ENCODE measurements around the gene C5orf52.
"Not testable (repeated sequence)": the region's sequence is repeated elsewhere in the genome, so short reads cannot be mapped to it uniquely, and the experiment has no call there.

C5orf52 gene

DNA sequence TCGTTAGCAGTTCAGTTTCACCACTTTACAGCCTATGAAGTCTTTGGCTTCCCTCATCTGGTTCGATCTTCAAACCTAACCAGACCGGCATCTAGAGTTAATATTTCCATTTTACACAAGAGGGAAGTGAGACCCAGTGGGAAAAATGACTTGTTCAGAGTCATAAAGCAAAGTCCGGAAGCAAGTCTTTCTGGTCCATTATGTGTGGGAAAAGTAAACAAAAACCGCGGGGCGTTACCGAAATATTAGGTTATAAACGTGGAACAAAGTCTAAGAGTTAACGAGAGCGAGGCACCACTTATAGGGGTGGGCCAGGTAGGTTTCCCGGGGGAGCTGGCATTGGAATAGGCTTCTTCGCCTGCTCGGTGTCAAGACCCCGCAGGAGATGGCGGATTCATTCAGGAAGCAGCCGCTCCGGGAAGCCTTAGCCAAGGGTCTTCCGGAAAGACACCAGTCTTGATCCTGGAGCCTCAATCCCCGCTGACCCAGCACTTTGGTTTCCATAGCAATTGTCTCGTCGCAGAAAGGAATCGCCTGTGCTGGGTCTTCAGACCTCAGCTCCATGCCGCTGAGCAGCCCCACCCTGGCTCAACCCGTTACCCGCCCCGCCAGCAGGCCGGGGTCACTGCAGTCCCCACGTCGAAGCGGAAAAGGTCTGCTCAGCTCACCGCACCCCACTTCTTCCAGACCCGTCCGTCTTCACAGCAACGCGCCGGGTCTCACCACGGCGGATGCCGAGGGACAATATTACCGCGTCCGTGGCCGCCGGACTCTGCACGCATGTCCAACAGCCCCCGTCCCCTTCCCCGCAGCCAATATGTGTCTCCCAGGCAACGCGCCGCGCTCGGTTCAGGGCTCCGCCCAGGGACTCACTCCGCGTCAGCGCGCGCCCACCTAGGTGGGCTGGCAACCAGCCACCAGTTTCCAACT, at the start of gene C5orf52:
TSS of gene C5orf52 (plus strand) at position 872 of the 930 bp plus-strand sequence. CDS start 82 bp downstream, outside the sequence.
- DNase-seq: no peak

DNA sequence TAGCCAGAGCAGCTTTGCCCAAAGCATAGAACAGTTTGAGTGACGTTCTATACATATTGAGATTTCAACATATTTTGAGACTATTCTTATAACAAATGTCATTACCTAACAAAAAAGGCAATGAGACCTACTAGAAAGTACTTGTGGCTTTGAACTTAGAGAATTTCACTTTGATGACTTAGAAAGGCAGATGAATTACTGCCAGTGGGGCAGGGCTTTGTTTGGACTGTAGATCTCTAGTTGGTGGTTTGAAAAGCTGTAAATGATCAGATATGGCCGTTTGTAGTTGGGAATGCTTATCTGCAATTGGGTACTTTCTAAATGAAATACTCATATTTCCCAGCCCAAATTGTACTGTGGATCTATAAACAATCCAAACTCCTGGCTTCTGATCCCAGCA, 47.2 kb upstream of the C5orf52 start:
- no peak for DNase-seq

DNA sequence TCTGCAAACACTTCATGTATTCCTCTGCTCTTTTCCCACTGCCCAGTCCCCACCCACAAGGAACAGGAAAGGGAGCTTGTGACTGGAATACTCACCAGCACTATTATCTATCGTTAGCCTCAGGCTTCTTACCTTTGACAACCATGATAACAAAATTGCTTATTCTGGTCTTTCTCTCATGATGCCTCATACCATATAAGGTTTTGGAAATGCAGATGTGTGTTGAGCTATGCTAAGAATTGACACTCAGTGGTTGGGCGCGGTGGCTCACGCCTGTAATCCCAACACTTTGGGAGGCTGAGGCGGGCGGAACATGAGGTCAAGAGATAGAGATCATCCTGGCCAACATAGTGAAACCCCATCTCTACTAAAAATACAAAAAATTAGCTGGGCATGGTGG, 44.5 kb upstream of the C5orf52 start:
- DNase-seq: no peak

DNA sequence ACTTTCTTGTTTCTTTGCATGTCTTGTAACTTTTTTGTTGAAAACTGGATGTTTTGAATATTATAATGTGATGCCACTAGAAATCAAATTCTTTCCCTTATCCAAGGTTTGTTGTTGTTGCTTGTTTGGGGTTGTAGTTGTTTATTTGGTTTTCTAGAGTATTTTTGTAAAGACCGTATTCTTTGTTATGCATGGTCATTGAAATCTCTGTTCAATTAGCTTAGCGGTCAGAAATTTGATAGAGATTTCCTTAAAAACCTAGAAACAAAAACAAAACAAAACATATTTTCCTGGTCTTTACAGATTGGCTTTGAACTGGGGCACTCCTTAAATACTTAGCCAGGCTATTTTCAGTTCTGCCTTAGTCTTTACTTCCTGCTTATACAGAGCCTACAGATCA, 41.0 kb upstream of the C5orf52 start:
- DNase-seq: no peak

DNA sequence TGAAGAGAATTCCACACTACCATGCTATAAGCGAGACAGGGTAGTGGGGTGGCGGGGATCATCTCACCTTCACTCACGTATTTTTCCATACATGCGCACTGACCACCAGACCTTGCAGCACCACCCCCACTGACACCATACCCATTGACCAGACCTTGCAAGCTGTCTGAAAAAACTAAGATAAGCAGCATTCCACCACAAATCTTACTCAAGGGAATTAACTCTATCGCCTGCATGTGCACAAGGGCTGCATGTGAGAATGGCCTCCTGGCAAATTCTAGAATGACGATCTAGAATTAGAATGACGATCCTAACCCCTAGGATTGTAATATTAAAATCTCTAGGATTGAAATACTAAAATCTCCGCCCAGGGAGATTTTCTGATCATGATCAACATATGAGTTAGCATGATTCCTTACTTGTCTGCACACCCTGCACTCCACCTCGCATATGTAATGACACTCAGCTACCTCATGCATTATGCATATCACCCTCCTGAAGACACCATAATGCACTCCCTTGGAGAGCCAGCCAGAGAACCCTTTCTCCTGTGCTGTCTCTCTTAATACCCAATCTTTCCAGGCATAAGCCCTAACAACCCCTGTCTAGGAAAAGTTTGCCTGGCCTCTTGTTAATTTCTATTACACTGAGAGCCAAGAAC, 30.8 kb upstream of the C5orf52 start:
- no peak for DNase-seq

DNA sequence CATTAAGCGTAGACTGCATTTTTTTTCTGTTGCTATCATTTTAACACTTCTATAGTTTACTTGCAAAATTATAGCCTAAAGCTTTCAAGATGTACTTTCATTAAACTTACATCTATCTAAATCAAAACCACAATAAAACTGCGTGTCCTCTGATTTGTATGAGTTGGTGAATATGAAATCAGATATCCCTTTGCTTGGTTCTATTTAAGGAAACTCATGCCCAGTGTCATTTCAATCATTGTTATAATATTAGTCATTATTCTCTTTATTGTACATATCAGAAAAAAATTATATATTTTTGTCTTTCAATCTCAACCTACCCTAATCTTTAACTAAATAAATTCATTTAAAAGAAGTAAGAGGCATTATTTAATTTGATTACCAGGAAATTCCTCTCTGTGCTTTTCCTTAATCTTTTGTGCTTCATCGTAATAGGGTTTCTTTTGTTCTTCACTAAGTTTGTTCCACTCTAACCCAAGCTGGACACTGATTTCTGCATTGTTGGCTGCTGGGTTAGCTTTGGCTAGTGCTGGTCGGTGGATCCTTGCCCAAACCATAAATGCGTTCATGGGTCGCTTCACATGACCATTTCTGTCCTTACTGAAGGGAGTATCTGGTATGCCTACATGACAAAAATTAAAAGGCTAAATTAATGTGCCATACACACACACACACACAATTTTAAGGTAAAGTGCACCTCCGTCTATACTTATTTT, 22.9 kb upstream of the C5orf52 start:
- DNase-seq: no peak

DNA sequence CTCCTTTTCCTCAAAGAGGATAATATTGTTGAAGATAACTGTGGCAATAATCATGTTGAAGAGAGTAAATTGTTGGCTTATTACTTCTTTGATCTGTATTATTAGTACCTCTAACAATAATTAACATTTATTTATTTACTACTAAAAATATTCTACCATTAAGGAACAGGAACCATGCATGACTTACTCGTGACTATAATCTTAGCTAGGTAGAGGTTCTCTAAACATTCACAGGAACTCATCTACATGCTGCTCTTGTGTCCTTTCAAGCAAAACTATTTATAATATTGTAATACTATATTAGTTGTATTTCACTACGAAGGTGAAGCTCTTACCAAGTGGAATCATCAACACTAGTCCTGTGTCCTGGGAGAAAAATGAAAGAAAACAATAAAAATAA, 22.2 kb upstream of the C5orf52 start:
- DNase-seq: no peak

DNA sequence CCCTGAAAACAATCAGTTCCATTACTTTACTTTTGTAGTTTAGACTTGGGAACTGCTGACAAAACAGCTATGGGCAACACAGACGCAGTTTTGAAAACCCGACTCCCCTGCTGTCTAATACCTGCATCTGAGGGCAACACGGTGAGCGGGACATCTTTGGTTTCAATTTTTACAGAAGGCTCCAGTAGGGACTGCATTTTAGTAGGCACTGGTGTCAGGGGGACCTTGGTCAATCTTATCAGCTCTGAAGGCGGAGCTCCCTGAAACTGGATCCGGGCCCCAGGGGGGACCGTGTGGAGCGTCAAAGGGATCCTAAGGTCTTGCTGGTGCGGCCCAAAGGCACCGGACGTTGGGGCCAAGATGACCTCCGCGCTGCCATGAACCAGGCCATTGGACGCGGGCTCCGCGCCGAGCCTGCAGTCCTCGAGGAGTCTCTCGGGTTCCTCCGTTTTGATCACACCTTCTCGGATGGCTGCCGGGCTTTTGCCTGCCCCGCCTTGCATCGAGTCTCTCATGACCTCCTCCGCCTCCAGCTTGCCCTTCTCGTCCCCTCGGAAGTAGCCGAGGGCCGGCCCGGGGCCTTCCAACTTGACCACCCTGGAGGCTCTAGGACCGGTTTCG, 20.2 kb upstream of the C5orf52 start:
- no peak for DNase-seq

DNA sequence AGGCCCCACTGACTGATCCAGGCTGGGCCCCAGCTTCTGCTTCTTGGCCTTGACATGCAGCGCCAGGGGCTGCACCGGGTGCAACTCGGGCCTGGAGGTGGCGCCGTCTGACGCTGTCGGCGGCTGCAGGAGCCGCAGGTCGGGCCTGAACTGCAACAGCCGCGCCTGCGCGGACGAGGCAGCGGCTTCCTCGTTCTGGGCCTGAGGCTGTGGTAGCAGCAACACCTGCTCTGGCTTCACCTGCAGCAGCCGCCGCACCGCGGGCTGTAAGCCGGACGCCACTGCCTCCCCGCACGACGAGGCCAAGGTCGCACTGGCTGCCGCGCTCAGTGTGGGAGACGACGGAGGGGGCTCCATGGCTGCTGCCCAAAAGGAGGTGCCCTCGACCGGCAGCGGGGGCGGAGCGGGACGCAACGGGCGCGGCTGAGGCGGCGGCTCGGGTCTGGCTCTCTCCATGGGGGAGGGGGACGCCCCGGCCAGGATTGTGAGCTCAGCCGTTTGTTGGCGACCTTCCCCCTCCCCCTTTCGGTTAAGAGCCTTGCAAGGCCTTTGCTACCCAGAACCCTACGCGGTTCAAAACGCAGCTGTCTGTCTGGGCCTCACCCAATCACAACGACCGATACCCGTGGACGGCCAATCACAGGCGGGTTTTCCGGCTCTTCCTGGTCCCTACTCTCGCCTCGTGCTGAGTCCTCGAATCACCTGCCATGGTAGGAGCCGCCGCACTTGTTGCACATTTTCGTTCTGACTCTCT, 19.5 kb upstream of the C5orf52 start:
- no peak for DNase-seq

DNA sequence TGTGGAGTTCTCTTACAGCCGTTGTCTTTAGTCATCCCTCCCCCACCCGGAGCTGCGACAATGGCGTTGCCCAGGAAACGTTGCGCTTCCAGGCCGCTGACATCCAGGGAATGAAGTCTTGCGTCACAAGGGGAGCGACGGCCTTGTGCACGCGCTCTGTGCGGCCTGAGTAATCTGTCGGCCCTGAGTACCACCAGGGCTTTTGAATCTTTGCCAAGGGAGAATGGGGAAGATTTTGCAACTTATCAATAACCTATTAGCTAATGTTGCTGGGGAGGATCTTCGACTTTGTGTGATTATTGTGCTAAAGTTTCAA, 19.0 kb upstream of the C5orf52 start, which contains the start of gene SOX30:
TSS of gene SOX30 (minus strand) at position 62 of the 316 bp plus-strand sequence. CDS start 360 bp downstream, outside the sequence.
- no peak for DNase-seq

DNA sequence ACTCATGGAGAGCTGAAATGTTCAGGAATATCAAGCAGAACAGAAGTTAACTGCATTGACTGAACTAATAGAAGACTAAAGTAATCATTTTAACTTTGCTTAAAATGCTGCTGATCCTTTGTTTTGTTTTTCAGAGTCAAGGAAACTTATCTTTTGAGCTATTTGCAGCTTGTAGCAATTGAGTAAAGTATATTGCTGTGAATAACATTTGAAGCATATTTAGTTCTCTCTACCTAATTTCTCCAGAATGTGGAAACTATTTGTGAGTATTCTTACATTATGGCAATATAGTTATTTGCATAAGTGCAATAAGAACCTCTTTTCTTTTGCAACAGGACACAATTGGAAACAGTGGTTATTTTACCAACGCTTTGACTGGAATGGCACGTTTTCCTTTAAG, 13.8 kb upstream of the C5orf52 start:
- no peak for DNase-seq

DNA sequence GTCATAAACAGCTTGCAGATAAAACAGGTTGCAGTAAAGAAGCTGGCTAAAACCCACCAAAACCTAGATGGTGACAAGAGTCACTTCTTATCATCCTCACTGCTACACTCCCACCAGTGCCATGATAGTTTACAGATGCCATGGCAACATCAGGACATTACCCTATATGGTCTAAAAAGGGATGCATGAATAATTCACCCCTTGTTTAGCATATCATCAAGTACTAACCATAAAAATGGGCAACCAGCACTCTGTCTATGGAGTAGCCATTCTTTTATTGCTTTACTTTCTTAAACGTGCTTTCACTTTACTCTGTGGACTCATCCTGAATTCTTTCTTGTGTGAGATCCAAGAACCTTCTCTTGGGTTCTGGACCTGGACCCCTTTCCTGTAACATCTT, 12.4 kb upstream of the C5orf52 start:
- no peak for DNase-seq

DNA sequence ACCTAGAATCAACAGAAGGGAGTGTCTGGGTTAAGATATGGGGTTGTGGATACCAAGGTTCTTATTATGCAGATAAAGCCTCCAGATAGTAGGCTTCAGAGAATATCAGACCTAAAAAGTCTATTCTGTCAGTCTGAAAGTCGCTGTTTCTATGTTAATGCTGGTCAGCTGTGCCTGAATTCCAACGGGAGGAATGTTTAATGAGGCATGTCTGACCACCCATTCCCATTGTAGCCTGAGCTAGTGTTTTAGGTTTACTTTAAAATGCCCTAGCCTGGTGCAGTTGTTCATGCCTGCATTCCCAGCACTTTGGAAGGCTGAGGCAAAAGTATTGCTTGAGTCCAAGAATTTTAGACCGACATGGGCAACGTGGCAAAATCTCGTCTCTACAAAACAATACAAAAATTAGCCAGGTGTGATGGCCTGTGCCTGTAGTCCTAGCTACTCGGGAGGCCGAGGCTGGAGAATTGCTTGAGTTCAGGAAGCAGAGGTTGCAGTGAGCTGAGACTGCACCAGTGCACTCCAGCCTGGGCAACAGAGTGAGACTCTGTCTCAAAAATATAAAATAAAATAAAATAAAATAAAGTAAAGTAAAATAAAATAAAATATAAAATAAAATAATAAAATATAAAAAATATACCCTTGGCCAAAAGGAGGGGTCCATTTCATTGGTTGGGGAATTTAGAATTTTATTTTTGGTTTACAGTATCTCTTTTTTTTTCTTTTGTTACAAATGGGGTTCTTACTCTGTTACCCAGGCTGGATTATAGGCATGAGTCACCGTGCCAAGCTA, 11.3 kb upstream of the C5orf52 start:
- no peak for DNase-seq

DNA sequence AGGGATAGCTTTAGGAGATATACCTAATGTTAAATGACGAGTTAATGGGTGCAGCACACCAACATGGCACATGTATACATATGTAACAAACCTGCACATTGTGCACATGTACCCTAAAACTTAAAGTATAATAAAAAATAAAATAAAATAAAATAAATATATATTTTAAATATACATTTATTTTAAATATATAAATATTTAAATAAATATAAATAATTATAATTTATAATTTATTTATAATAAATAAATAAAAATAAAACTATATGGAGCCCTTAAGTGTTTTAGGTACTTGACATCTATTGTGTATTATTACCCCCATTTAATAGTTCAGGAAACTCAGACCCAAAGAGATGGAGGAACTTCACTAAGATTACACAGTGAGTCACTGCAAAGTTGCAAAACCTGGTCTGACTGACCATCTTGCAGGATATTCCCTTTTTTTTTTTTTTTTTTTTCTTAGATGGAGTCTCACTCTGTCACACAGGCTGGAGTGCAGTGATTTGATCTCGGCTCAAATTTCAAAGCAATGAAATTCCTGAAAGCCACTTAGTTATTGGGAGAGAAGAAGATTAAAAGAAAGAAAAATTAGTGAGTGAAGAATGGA, 5.8 kb upstream of the C5orf52 start:
- peak in 1 of 2 experiments; percentile 24 for DNase-seq

DNA sequence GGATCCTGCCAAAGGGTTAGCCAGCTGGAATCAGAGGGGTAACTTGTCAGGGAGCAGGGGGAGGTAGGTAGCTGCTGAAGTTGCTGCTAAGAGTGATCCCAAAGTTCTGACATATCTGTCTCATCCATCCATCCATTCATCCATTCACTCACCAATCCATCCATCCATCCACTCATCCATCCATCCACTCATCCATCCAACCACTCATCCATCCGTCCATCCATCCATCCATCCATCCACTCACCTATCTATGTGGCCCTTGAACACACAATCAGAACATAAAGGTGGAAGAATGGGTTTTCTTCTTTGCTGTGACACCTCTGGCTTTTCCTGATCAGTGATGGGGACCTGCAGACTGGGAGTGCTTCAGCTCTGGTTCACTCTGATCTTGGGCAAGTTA, 3.0 kb upstream of the C5orf52 start:
- no peak for DNase-seq

DNA sequence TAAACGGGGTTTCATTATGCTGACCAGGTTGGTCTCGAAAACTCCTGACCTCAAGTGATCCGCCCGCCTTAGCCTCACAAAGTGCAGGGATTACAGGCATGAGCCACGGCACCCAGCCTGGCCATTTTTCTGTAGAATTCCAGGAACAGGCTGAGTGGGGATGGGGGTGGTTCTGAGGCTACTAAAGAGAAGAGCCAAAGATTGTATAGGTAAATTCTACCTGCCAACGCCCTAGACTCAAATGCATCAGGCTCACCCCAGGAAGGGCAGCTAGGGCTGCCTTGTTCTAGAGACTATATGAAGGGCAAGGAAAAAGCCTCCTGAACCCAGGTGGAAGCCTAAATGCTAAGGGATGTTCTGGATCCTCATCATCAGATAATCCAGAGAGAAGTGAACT, 1.6 kb upstream of the C5orf52 start:
- DNase-seq: no peak

DNA sequence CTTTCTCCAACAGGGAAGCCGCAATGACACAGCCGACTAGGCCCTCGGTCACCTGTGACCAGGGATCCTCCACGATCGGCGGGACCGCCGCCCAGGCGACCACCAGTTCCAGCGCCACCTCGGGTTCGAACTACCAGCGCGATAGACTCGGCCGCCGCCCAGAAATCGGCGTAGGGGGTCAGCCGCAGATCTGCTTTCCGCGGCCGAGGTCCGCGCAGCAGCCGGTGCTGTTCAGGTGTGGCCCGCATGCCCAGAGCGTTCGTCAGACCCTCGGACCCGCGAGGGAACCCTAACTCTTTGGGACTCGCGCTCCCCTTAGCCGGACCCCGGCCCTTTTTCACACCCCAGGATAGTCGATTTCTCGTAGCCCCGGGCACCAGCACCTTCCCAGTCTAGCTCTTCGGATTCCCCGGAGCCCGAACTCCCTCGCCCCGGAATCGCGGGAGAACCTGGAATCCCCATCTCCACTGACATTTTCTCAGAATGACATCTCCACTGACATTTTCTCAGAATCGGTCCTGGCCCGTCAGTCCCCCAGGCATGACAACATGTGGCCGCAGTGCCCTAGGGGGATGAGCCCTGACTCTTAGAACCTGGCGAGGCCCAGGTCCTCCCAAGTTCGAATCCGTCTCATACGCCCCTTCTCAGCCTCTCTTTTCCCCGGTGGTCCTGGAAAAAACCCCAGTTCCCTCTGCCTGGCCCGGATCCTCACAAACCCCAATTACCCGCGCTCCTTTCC, 428 bp downstream of the C5orf52 start:
- DNase-seq: no peak

DNA sequence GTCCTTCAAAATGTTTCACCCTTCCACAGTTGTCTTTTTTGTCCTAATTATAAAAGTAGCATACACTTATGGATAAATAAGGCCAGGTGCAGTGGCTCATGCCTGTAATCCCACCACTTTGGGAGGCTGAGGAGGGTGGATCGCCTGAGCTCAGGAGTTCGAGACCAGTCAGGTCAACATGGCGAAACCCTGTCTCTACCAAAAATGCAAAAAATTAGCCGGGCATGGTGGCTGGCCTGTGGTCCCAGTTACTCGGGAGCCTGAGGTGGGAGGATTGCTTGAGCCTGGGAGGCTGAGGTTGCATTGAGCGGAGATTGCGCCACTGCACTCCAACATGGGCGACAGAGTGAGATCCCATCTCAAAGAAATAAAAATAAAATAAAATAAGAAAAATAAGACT, 1.6 kb downstream of the C5orf52 start:
- DNase-seq: no peak

DNA sequence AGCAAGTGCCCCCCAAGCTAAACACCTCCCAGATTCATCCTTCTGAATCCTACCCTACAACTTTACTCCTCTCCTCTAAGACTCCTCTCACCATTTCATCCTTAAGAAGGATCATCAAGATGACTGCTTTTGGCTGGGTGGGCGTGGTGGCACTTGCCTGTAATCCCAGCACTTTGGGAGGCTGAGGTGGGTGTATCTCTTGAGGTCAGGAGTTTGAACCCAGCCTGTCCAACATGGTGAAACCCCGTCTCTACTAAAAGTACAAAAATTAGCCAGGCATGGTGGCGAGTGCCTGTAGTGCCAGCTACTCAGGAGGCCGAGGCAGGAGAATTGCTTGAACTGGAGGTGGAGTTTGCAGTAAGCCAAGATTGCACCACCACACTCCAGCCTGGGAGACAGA, 3.0 kb downstream of the C5orf52 start:
- DNase-seq: not testable (repeated sequence)

DNA sequence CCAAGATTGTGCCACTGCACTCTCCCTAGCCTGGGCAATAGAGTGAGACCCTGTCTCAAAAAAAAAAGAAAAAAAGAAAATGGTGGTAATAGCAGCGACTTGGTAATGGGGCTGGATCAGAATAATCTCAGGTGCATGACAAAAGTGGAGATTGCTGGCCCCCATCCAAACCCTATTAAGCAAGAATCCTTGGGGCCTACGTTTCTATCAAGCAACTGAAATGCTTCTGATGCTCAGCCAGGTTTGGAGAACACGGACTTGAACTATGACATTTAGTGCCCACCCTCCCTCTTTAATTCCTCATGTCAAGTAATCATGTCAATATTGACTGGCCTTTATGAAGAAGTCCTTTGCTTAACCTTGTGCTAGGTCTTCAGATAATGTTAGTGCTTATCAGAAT, 6.6 kb downstream of the C5orf52 start:
- DNase-seq: no peak
